K562 treated with DMSO at 1 percent for 12 hours (cell line): Measurements from ENCODE around the gene TLDC2. TPM values are rescaled to one million over a fixed set of nuclear protein-coding genes. Genes with fewer than 3 reads are reported as not detected.

Source experiments
- total RNA-seq: library from RNA; unstranded; fragments of 300-600 nt; gene quantifications from 2 replicates; pipeline ENCODE4 v1.2.3, GENCODE V29; 2022; ENCODE audit not compliant: insufficient read depth

TLDC2 gene
- total RNA-seq = not detected in 2 replicates

DNA sequence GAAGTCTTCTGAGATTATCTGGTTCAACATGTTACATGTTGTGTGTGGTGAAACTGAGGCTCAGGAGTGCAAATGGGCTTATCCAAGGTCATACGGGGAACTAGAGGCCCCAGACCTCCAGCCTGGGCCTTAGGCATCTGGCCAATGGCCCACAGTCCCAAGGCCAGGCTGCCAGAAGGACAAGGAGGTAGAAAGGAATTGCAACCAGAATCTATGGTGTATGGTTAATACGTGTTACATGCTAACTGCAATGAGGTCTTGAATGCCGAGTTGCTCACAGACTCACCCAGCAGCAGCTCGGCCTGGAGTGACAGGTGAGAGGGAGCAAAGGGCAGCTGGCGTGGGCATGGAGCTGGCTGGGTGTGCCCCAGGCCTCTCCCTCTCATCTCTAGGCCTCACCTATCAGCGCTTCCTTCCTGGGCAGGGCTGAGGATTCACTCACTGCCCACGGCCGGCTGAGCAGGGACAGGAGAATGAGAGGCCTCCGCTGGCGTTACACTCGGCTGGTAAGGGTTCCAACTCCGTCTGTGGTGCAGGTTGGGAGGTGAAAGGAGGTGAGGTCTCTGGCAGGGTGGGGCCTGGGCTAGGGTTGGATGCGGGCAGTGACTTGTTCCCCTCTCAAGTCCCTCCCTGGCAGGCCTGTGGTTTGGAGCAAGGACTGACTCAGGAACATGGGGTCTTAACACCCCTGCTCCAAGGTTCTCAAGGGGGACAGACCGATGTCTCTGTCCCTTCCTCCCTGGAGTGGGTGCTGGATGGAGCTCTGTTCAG, at the start of gene TLDC2:
Gene TLDC2, plus strand, starts transcription at position 437 of the 771 bp plus-strand sequence. Its CDS starts 37 bp downstream, at position 474.

Other genes with a start within 250 kb of the TLDC2 start
- gene SLA2, start 229.9 kb upstream of the TLDC2 start, total RNA-seq = not detected in 2 replicates
- gene NDRG3, start 130.0 kb upstream of the TLDC2 start, total RNA-seq = 13.5 and 26.7 TPM in 2 replicates
- gene DSN1, start 102.4 kb upstream of the TLDC2 start, total RNA-seq = 20.6 and 40.2 TPM in 2 replicates
- 12.8 and 25.9 TPM in 2 replicates for gene SAMHD1, start 75.6 kb downstream of the TLDC2 start, total RNA-seq
- gene RBL1, start 219.9 kb downstream of the TLDC2 start, total RNA-seq = 3.8 and 14.2 TPM in 2 replicates